HL-60 (cell line): ENCODE measurements around the gene ZEB1.

Source experiments
- CTCF ChIP-seq: IDR thresholded peaks from one replicate; pipeline ENCODE4 v1.5.1; 2011; ENCODE audit warnings: low read length, control low read depth, inconsistent platforms; ENCODE audit not compliant: insufficient read depth
- POLR2AphosphoS5 ChIP-seq: IDR thresholded peaks from 2 replicates; pipeline ENCODE4 v1.6.1; 2012; ENCODE audit warnings: low read depth
- REST ChIP-seq: IDR thresholded peaks from 2 replicates; pipeline ENCODE4 v1.6.1; 2012; ENCODE audit warnings: low read depth; ENCODE audit not compliant: insufficient replicate concordance

GRCh38 chr10:31304291-31304970 lies 14.6 kb upstream of the ZEB1 start:
- TF ChIP-seq CTCF (no peak), POLR2AphosphoS5 (no peak), REST (no peak)
